Activated naive CD8-positive, alpha-beta T cell treated with anti-CD3 and anti-CD28 coated beads, Interleukin-2, amount 10 ng/mL, durations not matched to agents 7 days and 5 days (primary cell): ENCODE data around the gene FLVCR2. TPM values are rescaled to one million over a fixed set of nuclear protein-coding genes. Genes with fewer than 3 reads are reported as not detected.
"Not testable (repeated sequence)": the region's sequence is repeated elsewhere in the genome, so short reads cannot be mapped to it uniquely, and the experiment has no call there.

ENCODE experiments used
- ATAC-seq: fragments of 150-1000 bp; cut with Tn5 transposase; one replicate; pipeline ENCODE4 v1.10.0; 2021; ENCODE audit warnings: low read depth, moderate library complexity
- POLR2A ChIA-PET: fragments of 350-600 bp; sonication (Branson Sonifier 250); formaldehyde crosslinking; loops from one replicate; lab custom pipeline; 2021; ENCODE audit warnings: antibody characterized with exemption; lab: Charles Lee
- DNase-seq: peaks from one replicate; pipeline ENCODE4 v3.0.0; 2021
- H3K27ac Mint-ChIP-seq: one replicate; pipeline ENCODE4 v1.8.0; 2022; ENCODE audit warnings: mild to moderate bottlenecking, mixed read lengths
- H3K27me3 Mint-ChIP-seq: one replicate; pipeline ENCODE4 v1.8.0; 2022; ENCODE audit warnings: mild to moderate bottlenecking, moderate library complexity, mixed read lengths
- H3K36me3 Mint-ChIP-seq: one replicate; pipeline ENCODE4 v1.8.0; 2021; ENCODE audit warnings: mild to moderate bottlenecking, mixed read lengths
- H3K4me1 Mint-ChIP-seq: one replicate; pipeline ENCODE4 v1.8.0; 2021; ENCODE audit warnings: mixed read lengths
- H3K4me3 Mint-ChIP-seq: one replicate; pipeline ENCODE4 v1.8.0; 2022; ENCODE audit warnings: mild to moderate bottlenecking, moderate library complexity, mixed read lengths
- H3K9me3 Mint-ChIP-seq: one replicate; pipeline ENCODE4 v1.8.0; 2021; ENCODE audit warnings: mixed read lengths
- total RNA-seq, 2 experiments: library from RNA; stranded (reverse); gene quantifications; one replicate each; pipeline ENCODE4 v1.2.3, GENCODE V29; 2021

Gene FLVCR2
- total RNA-seq, 2 experiments from 2014 or later = 0.74 to 5.0 TPM

DNA sequence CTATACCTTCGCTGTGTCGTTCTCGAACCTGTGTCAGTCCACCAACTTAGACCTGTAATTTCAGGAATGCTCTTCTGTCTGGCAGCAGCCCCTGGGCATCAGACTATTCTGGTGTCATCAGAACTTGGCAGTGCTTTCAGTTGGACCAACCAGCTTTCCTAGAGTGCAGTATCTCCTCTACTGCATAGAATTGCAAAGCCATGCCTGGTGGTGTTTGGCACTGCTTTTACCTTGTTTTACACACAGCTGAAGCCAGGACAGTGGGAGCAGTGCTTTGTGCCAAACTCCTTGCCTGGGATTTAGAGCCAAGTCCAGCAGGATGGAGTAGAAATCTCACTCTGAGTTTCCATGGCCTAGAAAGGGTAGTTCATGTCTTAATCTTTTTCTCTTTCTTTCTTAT is 1.5 kb downstream of the FLVCR2 start:
- POLR2A ChIA-PET = interaction anchor here (1.1 kb wide), 1 partner anchor 81 kb away, joined by 3 read pairs; the partner anchor contains the start of genes ERG28 and TTLL5

GRCh38 chr14:75587388-75587787 is 9.0 kb downstream of the FLVCR2 start:
- H3K27me3 Mint-ChIP-seq = peaks cover 1% of the 10 kb centered on the region
- H3K4me3 Mint-ChIP-seq = no peak overlapping the region
- POLR2A ChIA-PET = no interaction called here
- no peak overlapping the region for H3K27ac Mint-ChIP-seq
- H3K36me3 Mint-ChIP-seq = no peaks in the 10 kb centered on the region
- DNase-seq (no peak), ATAC-seq (no peak)
- H3K4me1 Mint-ChIP-seq = no peaks in the 10 kb centered on the region
- peaks cover 4% of the 10 kb centered on the region for H3K9me3 Mint-ChIP-seq

More for the DNA sequence above, 1.5 kb downstream of the FLVCR2 start:
- no peak overlapping the region for H3K27ac Mint-ChIP-seq
- no peaks in the 10 kb centered on the region for H3K9me3 Mint-ChIP-seq
- H3K4me1 Mint-ChIP-seq = peaks cover 7% of the 10 kb centered on the region
- H3K4me3 Mint-ChIP-seq = no peak overlapping the region
- DNase-seq (no peak), ATAC-seq (no peak)
- H3K27me3 Mint-ChIP-seq = peaks cover under 1% of the 10 kb centered on the region
- no peaks in the 10 kb centered on the region for H3K36me3 Mint-ChIP-seq

- peaks cover 4% of the 10 kb centered on the region for H3K9me3 Mint-ChIP-seq
- no peaks in the 10 kb centered on the region for H3K4me1 Mint-ChIP-seq
- H3K27ac Mint-ChIP-seq = no peak overlapping the region
- H3K36me3 Mint-ChIP-seq = no peaks in the 10 kb centered on the region
- POLR2A ChIA-PET = no interaction called here
- DNase-seq (no peak), ATAC-seq (no peak)
- peaks cover 1% of the 10 kb centered on the region for H3K27me3 Mint-ChIP-seq
- H3K4me3 Mint-ChIP-seq = no peak overlapping the region
Measured at GRCh38 chr14:75589931-75590330, 11.5 kb downstream of the FLVCR2 start.

- DNase-seq = no peak
- H3K36me3 Mint-ChIP-seq = no peaks in the 10 kb centered on the region
- no peak for ATAC-seq
- peaks cover 4% of the 10 kb centered on the region for H3K9me3 Mint-ChIP-seq
- no peak overlapping the region for H3K27ac Mint-ChIP-seq
- no peaks in the 10 kb centered on the region for H3K4me1 Mint-ChIP-seq
- H3K4me3 Mint-ChIP-seq = no peak overlapping the region
- POLR2A ChIA-PET = no interaction called here
- H3K27me3 Mint-ChIP-seq = peaks cover 1% of the 10 kb centered on the region
Measured at GRCh38 chr14:75591331-75591946, 13.0 kb downstream of the FLVCR2 start.

- POLR2A ChIA-PET = no interaction called here
- Mint-ChIP-seq H3K36me3 (no peaks in the 10 kb centered on the region), H3K4me3 (no peak overlapping the region), H3K9me3 (peaks cover 4% of the 10 kb centered on the region), H3K27me3 (peaks cover 1% of the 10 kb centered on the region), H3K27ac (no peak overlapping the region), H3K4me1 (no peaks in the 10 kb centered on the region)
- ATAC-seq = no peak
- DNase-seq = no peak
Measured at GRCh38 chr14:75591987-75592575, 13.7 kb downstream of the FLVCR2 start.

- no peak for DNase-seq
- no peak for ATAC-seq
- H3K4me1 Mint-ChIP-seq = no peaks in the 10 kb centered on the region
Measured at GRCh38 chr14:75595226-75595625, 16.8 kb downstream of the FLVCR2 start.

DNA sequence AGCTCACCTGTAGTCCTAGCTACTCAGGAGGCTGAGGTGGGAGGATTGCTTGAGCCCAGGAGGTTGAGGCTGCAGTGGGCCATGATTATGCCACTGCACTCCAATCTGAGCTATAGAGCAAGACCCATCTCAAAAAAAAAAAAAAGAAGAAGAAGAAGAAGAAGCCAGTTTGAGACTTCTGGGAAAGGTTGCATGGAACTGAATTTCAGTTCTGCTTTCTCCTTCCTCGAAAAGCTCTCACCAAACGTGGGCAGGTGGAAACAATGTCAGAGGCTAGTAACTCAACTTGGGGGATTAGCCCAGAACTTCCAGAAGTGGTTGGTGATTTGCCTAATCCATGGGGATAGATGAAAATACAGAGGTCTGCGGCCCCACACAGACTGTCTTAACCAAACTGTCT is 18.7 kb downstream of the FLVCR2 start:
- POLR2A ChIA-PET = no interaction called here
- no peak overlapping the region for H3K4me3 Mint-ChIP-seq
- peaks cover 2% of the 10 kb centered on the region for H3K27me3 Mint-ChIP-seq
- no peak for DNase-seq
- ATAC-seq = no peak
- H3K36me3 Mint-ChIP-seq = no peaks in the 10 kb centered on the region
- H3K9me3 Mint-ChIP-seq = no peaks in the 10 kb centered on the region
- no peaks in the 10 kb centered on the region for H3K4me1 Mint-ChIP-seq
- H3K27ac Mint-ChIP-seq = no peak overlapping the region

More at GRCh38 chr14:75595226-75595625, 16.8 kb downstream of the FLVCR2 start:
- Mint-ChIP-seq H3K27ac (no peak overlapping the region), H3K27me3 (no peaks in the 10 kb centered on the region), H3K4me3 (no peak overlapping the region), H3K9me3 (peaks cover 3% of the 10 kb centered on the region), H3K36me3 (no peaks in the 10 kb centered on the region)
- POLR2A ChIA-PET = no interaction called here

DNA sequence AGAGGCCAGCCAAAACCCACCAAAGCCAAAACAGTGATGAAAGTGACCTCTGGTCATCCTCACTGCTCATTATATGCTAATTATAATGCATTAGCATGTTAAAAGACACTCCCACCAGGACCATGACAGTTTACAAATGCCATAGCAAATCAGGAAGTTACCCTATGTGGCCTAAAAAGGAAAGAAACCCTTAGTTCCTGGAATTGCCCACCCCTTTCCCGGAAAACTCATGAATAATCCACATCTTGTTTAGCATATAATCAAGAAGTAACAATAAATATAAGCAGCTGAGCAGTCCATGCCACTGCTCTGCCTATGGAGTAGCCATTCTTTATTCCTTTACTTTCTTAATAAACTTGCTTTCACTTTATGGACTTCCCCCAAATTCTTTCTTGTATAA is 21.7 kb downstream of the FLVCR2 start:
- H3K27ac Mint-ChIP-seq = not testable (repeated sequence)

GRCh38 chr14:75601061-75601460 is 22.6 kb downstream of the FLVCR2 start:
- H3K27me3 Mint-ChIP-seq, H3K4me1 Mint-ChIP-seq, POLR2A ChIA-PET: not testable (repeated sequence)

More for the DNA sequence above, 21.7 kb downstream of the FLVCR2 start:
- DNase-seq, H3K4me1 Mint-ChIP-seq, H3K27me3 Mint-ChIP-seq, H3K36me3 Mint-ChIP-seq, H3K9me3 Mint-ChIP-seq, ATAC-seq, POLR2A ChIA-PET, H3K4me3 Mint-ChIP-seq: not testable (repeated sequence)

GRCh38 chr14:75602503-75602902 is 24.1 kb downstream of the FLVCR2 start:
- POLR2A ChIA-PET = no interaction called here
- Mint-ChIP-seq H3K36me3 (no peaks in the 10 kb centered on the region), H3K4me1 (no peaks in the 10 kb centered on the region), H3K9me3 (peaks cover 3% of the 10 kb centered on the region), H3K27ac (no peak overlapping the region), H3K27me3 (peaks cover 2% of the 10 kb centered on the region), H3K4me3 (no peak overlapping the region)
- no peak for DNase-seq
- ATAC-seq = no peak

More at GRCh38 chr14:75601061-75601460, 22.6 kb downstream of the FLVCR2 start:
- H3K27ac Mint-ChIP-seq, H3K36me3 Mint-ChIP-seq, H3K9me3 Mint-ChIP-seq, DNase-seq, ATAC-seq, H3K4me3 Mint-ChIP-seq: not testable (repeated sequence)

DNA sequence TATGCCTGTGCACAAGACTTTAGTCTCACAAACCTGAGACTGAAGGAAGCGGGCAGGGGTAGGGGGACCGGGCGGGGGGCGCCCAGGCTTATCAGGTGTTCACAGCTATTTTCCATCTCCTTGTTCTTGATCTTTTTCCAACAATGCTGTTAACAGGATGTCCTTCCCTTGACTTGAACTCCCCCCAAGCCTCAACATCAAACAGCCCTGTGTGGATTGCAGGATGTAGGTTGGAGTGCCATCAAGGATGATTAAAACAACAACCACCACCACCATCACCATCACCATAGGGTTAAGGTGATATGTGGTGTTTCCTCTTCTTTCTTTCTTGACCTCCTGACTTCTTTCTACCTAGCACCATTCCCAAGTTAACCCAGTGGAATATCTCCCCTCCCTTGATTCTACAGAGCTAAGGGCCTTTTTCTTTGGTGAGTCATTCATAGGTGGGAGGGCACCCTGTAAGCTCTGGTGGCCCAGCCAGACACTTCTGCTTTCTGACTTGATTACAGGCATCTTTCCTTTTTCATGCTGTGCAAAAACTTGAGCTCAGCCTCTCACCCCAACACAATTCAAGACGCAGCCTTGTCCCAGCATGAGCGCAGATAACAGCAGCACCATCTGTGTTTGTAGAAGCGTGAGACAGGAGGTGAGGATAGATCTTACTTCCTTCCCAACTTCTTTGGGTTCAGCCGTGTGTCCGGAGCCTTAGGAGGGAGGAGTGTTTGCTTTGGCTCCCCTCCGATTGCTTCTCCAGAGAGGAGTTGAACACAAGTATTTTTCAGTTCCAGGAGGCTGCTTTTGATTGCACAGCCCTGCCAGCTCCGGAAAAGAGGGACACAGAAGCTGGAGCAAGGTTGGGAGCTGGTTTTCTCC is 26.8 kb downstream of the FLVCR2 start:
- Mint-ChIP-seq H3K36me3 (no peaks in the 10 kb centered on the region), H3K27ac (no peak overlapping the region), H3K27me3 (peaks cover 2% of the 10 kb centered on the region), H3K4me1 (no peaks in the 10 kb centered on the region), H3K9me3 (peaks cover 7% of the 10 kb centered on the region), H3K4me3 (no peak overlapping the region)
- ATAC-seq (no peak), DNase-seq (no peak)
- POLR2A ChIA-PET = no interaction called here

DNA sequence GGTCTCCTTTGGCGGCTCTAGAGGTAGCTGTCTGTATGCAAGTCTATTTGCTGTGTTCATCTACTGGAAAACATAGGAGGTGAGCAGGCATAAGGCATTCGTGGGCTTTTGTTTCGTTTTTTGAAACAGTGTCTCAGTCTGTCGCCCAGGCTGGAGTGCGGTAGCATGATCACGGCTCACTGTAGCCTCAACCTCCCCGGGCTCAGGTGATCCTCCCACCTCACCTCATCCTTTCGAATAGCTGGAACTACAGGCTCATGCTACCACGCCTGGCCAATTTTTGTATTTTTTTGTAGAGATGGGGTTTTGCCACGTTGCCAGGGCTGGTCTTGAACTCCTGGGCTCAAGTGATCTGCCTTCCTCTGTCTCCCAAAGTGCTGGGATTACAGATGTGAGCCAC is 27.5 kb downstream of the FLVCR2 start:
- DNase-seq (no peak), ATAC-seq (no peak)
- Mint-ChIP-seq H3K27me3 (peaks cover 2% of the 10 kb centered on the region), H3K4me1 (no peaks in the 10 kb centered on the region), H3K36me3 (no peaks in the 10 kb centered on the region), H3K4me3 (no peak overlapping the region), H3K9me3 (peaks cover 7% of the 10 kb centered on the region), H3K27ac (no peak overlapping the region)
- POLR2A ChIA-PET = no interaction called here

- peaks cover 7% of the 10 kb centered on the region for H3K9me3 Mint-ChIP-seq
- no peak overlapping the region for H3K27ac Mint-ChIP-seq
- no peak for DNase-seq
- POLR2A ChIA-PET = no interaction called here
- H3K4me3 Mint-ChIP-seq = no peak overlapping the region
- no peaks in the 10 kb centered on the region for H3K36me3 Mint-ChIP-seq
- ATAC-seq = no peak
- no peaks in the 10 kb centered on the region for H3K27me3 Mint-ChIP-seq
- H3K4me1 Mint-ChIP-seq = no peaks in the 10 kb centered on the region
Measured at GRCh38 chr14:75607044-75607443, 28.6 kb downstream of the FLVCR2 start.
